Measurements from ENCODE around the gene SMIM30. TPM values are rescaled to one million over a fixed set of nuclear protein-coding genes. Genes with fewer than 3 reads are reported as not detected.

SMIM30 gene
- total RNA-seq, 1 experiment from 2014 or later = 32.3 TPM

- Mint-ChIP-seq H3K27me3 (ENCODE audit: insufficient read depth, unreplicated experiment) (no peaks in the 10 kb centered on the region), H3K9me3 (ENCODE audit: unreplicated experiment) (no peaks in the 10 kb centered on the region), H3K4me1 (ENCODE audit: insufficient read depth, unreplicated experiment) (no peaks in the 10 kb centered on the region), H3K4me3 (ENCODE audit: unreplicated experiment) (no peak overlapping the region), H3K36me3 (ENCODE audit: insufficient read depth, unreplicated experiment) (no peaks in the 10 kb centered on the region), H3K27ac (ENCODE audit: low read depth, unreplicated experiment) (no peak overlapping the region)
- POLR2A ChIA-PET = no interaction called here
- DNase-seq (ENCODE audit: unreplicated experiment) = no peak
- intact Hi-C loops (cut with micrococcal nuclease) = loop anchor here (1.0 to 5.0 kb wide), 6 partner anchors 131 to 608 kb away; no protein-coding TSS in a partner anchor
- BruUV-seq (replicated peaks) = no TSS peak
- CTCF ChIA-PET = interaction anchor here (0.6 to 3.4 kb wide), 22 partner anchors 8 to 552 kb away, joined by 3 to 61 read pairs (median 8); no protein-coding TSS in a partner anchor
- TF ChIP-seq CTCF (IDR thresholded peaks at IDR 0.05; ENCODE audit: unreplicated experiment) = no peak
These were observed 40.4 kb upstream of the SMIM30 start for GRCh38 chr7:113158756-113159155.

GRCh38 chr7:113154117-113154516 lies 35.8 kb upstream of the SMIM30 start:
- H3K27ac Mint-ChIP-seq (ENCODE audit: low read depth, unreplicated experiment) = no peak overlapping the region
- H3K4me3 Mint-ChIP-seq (ENCODE audit: unreplicated experiment) = no peak overlapping the region
- ChIA-PET POLR2A (no interaction called here), CTCF (interaction anchor here (0.6 to 0.9 kb wide), 2 partner anchors 19 to 268 kb away, joined by 3 read pairs; no protein-coding TSS in a partner anchor)
- DNase-seq (ENCODE audit: unreplicated experiment) = no peak
- no peaks in the 10 kb centered on the region for H3K4me1 Mint-ChIP-seq (ENCODE audit: insufficient read depth, unreplicated experiment)
- peaks cover 3% of the 10 kb centered on the region for H3K27me3 Mint-ChIP-seq (ENCODE audit: insufficient read depth, unreplicated experiment)
- no peak for TF ChIP-seq CTCF (IDR thresholded peaks at IDR 0.05; ENCODE audit: unreplicated experiment)
- H3K36me3 Mint-ChIP-seq (ENCODE audit: insufficient read depth, unreplicated experiment) = no peaks in the 10 kb centered on the region
- intact Hi-C loops (cut with micrococcal nuclease) = no loop called here
- no TSS peak for BruUV-seq (replicated peaks)
- no peaks in the 10 kb centered on the region for H3K9me3 Mint-ChIP-seq (ENCODE audit: unreplicated experiment)

- ChIA-PET CTCF (no interaction called here), POLR2A (no interaction called here)
- no peak overlapping the region for H3K4me3 Mint-ChIP-seq (ENCODE audit: unreplicated experiment)
- H3K27me3 Mint-ChIP-seq (ENCODE audit: insufficient read depth, unreplicated experiment) = peaks cover 10% of the 10 kb centered on the region
- H3K4me1 Mint-ChIP-seq (ENCODE audit: insufficient read depth, unreplicated experiment) = no peaks in the 10 kb centered on the region
- H3K36me3 Mint-ChIP-seq (ENCODE audit: insufficient read depth, unreplicated experiment) = no peaks in the 10 kb centered on the region
- no peak for TF ChIP-seq CTCF (IDR thresholded peaks at IDR 0.05; ENCODE audit: unreplicated experiment)
- no peak overlapping the region for H3K27ac Mint-ChIP-seq (ENCODE audit: low read depth, unreplicated experiment)
- DNase-seq (ENCODE audit: unreplicated experiment) = no peak
- intact Hi-C loops (cut with micrococcal nuclease) = no loop called here
- BruUV-seq (replicated peaks) = no TSS peak
- H3K9me3 Mint-ChIP-seq (ENCODE audit: unreplicated experiment) = no peaks in the 10 kb centered on the region
These were observed 26.5 kb upstream of the SMIM30 start for GRCh38 chr7:113144817-113145216.

GRCh38 chr7:113143486-113144257 lies 25.3 kb upstream of the SMIM30 start:
- Mint-ChIP-seq H3K27ac (ENCODE audit: low read depth, unreplicated experiment) (no peak overlapping the region), H3K9me3 (ENCODE audit: unreplicated experiment) (no peaks in the 10 kb centered on the region), H3K4me1 (ENCODE audit: insufficient read depth, unreplicated experiment) (no peaks in the 10 kb centered on the region), H3K27me3 (ENCODE audit: insufficient read depth, unreplicated experiment) (peaks cover 3% of the 10 kb centered on the region), H3K36me3 (ENCODE audit: insufficient read depth, unreplicated experiment) (no peaks in the 10 kb centered on the region), H3K4me3 (ENCODE audit: unreplicated experiment) (no peak overlapping the region)
- CTCF ChIA-PET = interaction anchor here (0.8 to 1.2 kb wide), 2 partner anchors 16 to 555 kb away, joined by 3 to 5 read pairs; no protein-coding TSS in a partner anchor
- intact Hi-C loops (cut with micrococcal nuclease) = no loop called here
- POLR2A ChIA-PET = no interaction called here
- DNase-seq (ENCODE audit: unreplicated experiment) = no peak
- BruUV-seq (replicated peaks) = no TSS peak
- no peak for TF ChIP-seq CTCF (IDR thresholded peaks at IDR 0.05; ENCODE audit: unreplicated experiment)

Measured in MCF 10A (cell line).